Measurements from ENCODE around the gene KRT23. TPM values are rescaled to one million over a fixed set of nuclear protein-coding genes. Genes with fewer than 3 reads are reported as not detected.

KRT23 gene
- total RNA-seq, result not detected in 2 replicates

GRCh38 chr17:40937384-40937819 is at the start of gene KRT23:
KRT23 (minus strand) TSS chr17:40937646; CDS start chr17:40936603, 1,043 bp downstream.

GRCh38 chr17:40984226-40984625 is 46.8 kb upstream of the KRT23 start, which contains the start of gene KRT40:
KRT40 (minus strand) TSS chr17:40984326; CDS start chr17:40984273, 53 bp downstream.

GRCh38 chr17:40966848-40967247 is 29.4 kb upstream of the KRT23 start, which contains the start of gene KRT39:
KRT39 (minus strand) TSS chr17:40966948; CDS start chr17:40966856, 92 bp downstream.

GRCh38 chr17:40884708-40885512 is 52.5 kb downstream of the KRT23 start, which contains the start of gene KRT20:
KRT20 (minus strand) TSS chr17:40885242; CDS start chr17:40885185, 57 bp downstream.

Other genes with a start within 250 kb of the KRT23 start
- gene KRT24, start 233.9 kb downstream of the KRT23 start, total RNA-seq, result not detected in 2 replicates
- gene KRT25, start 182.3 kb downstream of the KRT23 start, total RNA-seq, result not detected in 2 replicates
- gene KRT26, start 165.4 kb downstream of the KRT23 start, total RNA-seq, result not detected in 2 replicates
- gene KRT27, start 155.1 kb downstream of the KRT23 start, total RNA-seq, result not detected in 2 replicates
- gene KRT28, start 137.7 kb downstream of the KRT23 start, total RNA-seq, result not detected in 2 replicates
- gene KRT10, start 115.0 kb downstream of the KRT23 start, total RNA-seq, result 2.7 and 4.0 TPM in 2 replicates
- not detected in 2 replicates for gene KRT12, start 70.4 kb downstream of the KRT23 start, total RNA-seq
- gene KRT20, start 52.4 kb downstream of the KRT23 start, total RNA-seq, result not detected in 2 replicates
- gene KRT39, start 29.3 kb upstream of the KRT23 start, total RNA-seq, result not detected in 2 replicates
- not detected in 2 replicates for gene KRT40, start 46.7 kb upstream of the KRT23 start, total RNA-seq
- gene KRTAP3-3, start 56.5 kb upstream of the KRT23 start, total RNA-seq, result not detected in 2 replicates
- not detected in 2 replicates for gene KRTAP3-2, start 62.3 kb upstream of the KRT23 start, total RNA-seq
- not detected in 2 replicates for gene KRTAP3-1, start 71.5 kb upstream of the KRT23 start, total RNA-seq
- gene KRTAP1-5, start 89.6 kb upstream of the KRT23 start, total RNA-seq, result not detected in 2 replicates
- not detected in 2 replicates for gene KRTAP1-4, start 92.5 kb upstream of the KRT23 start, total RNA-seq
- gene KRTAP1-3, start 97.2 kb upstream of the KRT23 start, total RNA-seq, result not detected in 2 replicates
- gene KRTAP1-1, start 103.8 kb upstream of the KRT23 start, total RNA-seq, result not detected in 2 replicates
- gene KRTAP2-1, start 109.7 kb upstream of the KRT23 start, total RNA-seq, result not detected in 2 replicates
- not detected in 2 replicates for gene KRTAP2-2, start 117.6 kb upstream of the KRT23 start, total RNA-seq
- gene KRTAP2-3, start 122.5 kb upstream of the KRT23 start, total RNA-seq, result not detected in 2 replicates
- gene KRTAP2-4, start 128.2 kb upstream of the KRT23 start, total RNA-seq, result not detected in 2 replicates
- not detected in 2 replicates for gene KRTAP4-7, start 146.5 kb upstream of the KRT23 start, total RNA-seq
- not detected in 2 replicates for gene KRTAP4-8, start 160.5 kb upstream of the KRT23 start, total RNA-seq
- gene KRTAP4-16, start 164.6 kb upstream of the KRT23 start, total RNA-seq, result not detected in 2 replicates
- gene KRTAP4-9, start 167.7 kb upstream of the KRT23 start, total RNA-seq, result not detected in 2 replicates
- not detected in 2 replicates for gene KRTAP4-11, start 180.7 kb upstream of the KRT23 start, total RNA-seq
- gene KRTAP4-12, start 186.5 kb upstream of the KRT23 start, total RNA-seq, result not detected in 2 replicates
- not detected in 2 replicates for gene KRTAP4-6, start 202.9 kb upstream of the KRT23 start, total RNA-seq
- not detected in 2 replicates for gene KRTAP4-5, start 212.2 kb upstream of the KRT23 start, total RNA-seq
- not detected in 2 replicates for gene KRTAP4-4, start 223.1 kb upstream of the KRT23 start, total RNA-seq
- gene KRTAP4-3, start 230.6 kb upstream of the KRT23 start, total RNA-seq, result not detected in 2 replicates
- not detected in 2 replicates for gene KRTAP4-2, start 240.6 kb upstream of the KRT23 start, total RNA-seq
- gene KRTAP4-1, start 247.3 kb upstream of the KRT23 start, total RNA-seq, result not detected in 2 replicates